Fibroblast of pulmonary artery (primary cell): ENCODE results near the gene MAP3K14.

Experiments
- DNase-seq: peaks from one replicate; pipeline ENCODE4 v3.0.0-alpha.2; 2010; ENCODE audit warnings: low read depth
- H3K4me3 ChIP-seq: replicated peaks from 2 replicates; pipeline ENCODE4 v1.5.1; 2011; ENCODE audit warnings: low read depth, mild to moderate bottlenecking, control low read depth, low read length, moderate library complexity
- CTCF ChIP-seq: IDR thresholded peaks from 2 replicates; pipeline ENCODE4 v1.5.1; 2011; ENCODE audit warnings: mild to moderate bottlenecking, control low read depth, low read length, inconsistent platforms; ENCODE audit errors: missing control alignments

Gene MAP3K14

GRCh38 chr17:45218895-45219661 is 97.7 kb downstream of the MAP3K14 start:
- H3K4me3 ChIP-seq: no peak overlapping the region
- TF ChIP-seq CTCF: peak; percentile 90

More at GRCh38 chr17:45218895-45219661, 97.7 kb downstream of the MAP3K14 start:
- DNase-seq: peak; percentile 83
